SHP77 treated with DMSO at 0.1 percent for 48 hours (cell line): ENCODE measurements around the gene CMSS1.
"Not testable (repeated sequence)": the region's sequence is repeated elsewhere in the genome, so short reads cannot be mapped to it uniquely, and the experiment has no call there.

Experiments used
- DNase-seq: peaks from one replicate; lab custom pipeline; 2025; lab: John Stamatoyannopoulos, UW

The CMSS1 gene

DNA sequence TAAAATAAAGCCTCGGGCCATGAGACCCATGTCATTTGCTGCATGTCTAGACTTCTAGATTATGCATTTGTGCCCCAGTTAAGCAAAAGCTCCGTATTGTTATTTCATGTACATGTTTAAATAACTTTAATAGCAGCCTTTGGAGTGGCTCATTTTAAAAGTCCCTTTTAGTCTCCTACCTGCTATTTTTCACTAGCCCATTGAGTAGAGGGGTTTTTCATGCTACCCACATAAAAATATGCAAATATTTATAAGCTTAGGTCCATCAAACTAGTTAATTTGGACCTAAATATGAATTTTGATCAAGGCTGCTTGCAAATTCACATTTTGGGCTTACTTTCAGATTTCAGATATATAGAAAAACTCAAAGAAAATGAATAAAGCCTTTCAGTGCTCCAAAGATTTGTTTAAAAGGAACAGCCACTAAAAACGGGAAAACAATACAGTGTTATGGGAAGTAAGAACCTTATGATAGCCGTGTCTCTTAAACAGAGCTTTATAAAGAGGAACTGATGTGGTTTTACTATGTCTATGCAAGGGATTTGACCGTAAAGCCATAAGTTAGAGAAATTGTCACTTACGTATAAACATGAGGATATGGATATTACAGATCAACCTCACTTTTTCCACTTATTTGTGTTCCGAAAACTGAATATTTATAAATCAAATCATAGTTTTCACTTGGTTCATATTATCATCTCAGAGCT lies 266.6 kb downstream of the CMSS1 start:
- no peak for DNase-seq

DNA sequence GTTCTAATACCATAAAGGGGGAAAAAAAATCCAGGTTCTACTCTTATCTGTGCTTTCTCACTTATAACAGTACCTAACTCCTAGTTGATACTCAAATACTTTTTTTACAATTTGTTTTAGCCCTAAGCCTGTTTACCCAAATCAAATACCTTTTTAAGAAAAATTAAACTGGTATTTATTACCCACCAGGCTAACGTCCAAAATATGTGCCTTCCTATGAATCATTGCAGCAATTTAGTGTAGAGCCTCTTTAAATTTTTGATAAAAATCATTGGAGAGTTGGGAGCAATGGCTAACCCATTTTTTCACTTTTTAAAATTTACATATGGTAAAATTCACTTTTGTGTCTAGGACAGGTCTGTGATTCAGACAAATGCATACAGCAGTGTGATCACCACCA lies 268.7 kb downstream of the CMSS1 start:
- DNase-seq, result no peak

DNA sequence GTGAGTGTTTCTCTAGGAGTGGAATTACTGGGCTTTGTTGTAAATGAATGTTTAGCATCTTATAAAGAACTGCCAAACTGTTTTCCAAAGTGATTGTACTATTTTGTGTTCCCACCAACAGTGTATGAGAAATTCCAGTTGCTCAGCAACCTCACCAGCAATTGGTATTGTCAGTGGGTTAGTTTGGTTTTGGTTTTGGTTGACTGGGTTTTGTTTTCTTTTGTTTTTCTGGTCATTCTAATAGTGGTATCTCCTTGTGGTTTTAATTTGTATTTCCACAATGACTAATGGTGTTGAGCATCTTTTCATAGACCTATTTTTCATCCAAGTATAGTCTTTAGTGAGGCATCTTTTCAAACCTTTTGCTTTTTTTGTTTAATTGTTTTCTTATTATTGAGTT lies 269.5 kb downstream of the CMSS1 start:
- DNase-seq, result no peak

DNA sequence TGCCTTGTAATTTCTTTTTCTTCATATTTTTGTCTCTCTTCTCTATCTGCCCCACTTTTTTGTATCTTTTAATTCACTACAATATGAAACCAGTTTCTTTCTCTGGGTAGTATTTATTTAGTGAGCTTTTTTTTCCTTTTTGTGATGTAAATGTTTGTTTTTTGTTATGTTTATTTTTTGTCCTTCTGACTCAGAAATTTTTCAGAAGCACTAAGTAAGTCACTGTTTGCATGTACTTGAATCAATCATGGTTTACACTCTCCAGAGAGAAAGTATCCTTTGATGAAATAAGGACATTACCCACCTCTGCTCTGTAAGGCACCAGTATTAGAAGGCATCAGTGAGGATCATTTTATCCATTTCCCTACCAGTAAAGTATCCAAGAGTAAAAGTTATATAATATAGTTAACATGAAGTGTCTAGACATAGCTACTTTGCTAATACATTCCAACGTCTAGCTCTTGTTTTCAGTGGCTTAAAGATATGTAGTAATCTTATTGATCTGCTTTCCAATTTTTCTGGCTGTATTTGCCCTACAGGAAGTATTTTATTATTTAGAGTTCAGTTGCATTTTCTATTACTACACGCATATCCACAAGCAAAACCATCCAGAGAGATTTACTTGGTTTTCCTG lies 271.2 kb downstream of the CMSS1 start:
- DNase-seq, result no peak

DNA sequence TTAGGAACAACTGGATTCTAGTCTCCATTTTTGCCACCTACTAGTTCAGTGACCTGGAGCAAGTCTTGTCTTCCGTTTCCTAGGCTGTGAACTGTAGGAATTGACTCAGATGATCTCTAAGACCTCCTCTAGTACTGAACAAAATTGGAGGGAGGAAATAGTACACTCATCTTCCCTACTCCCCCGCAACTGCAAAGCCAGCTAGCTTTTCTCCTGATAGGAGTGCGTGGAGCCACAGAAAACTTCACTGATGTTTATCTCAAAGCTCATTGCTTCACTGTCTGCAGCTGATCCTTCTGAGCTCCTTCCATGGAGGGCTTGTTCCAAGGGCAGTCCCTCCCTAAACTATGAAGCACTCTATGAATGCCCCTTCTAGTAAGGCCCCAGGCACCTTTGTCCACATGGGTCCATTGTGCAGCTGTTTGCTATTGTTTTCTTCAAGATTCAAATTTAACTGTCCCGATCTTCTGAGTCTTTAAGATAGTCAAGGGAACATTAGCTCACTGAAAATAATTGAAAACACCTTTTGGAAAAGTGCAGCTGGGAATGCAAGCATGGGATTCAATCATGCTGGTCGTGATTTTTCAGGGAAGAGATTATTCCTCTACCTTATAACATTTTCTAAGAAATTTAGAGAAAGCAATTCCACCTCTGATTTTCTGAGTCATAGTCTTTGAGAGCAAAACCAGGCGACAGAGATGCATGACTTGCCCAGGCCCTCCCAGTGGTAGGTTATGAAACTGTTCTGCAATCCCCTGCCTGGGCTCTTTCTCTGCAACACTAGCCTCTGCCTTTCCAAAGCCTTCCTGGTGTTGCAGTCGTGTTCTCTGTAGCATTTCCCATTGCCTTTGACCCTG lies 272.4 kb downstream of the CMSS1 start:
- DNase-seq, result no peak

DNA sequence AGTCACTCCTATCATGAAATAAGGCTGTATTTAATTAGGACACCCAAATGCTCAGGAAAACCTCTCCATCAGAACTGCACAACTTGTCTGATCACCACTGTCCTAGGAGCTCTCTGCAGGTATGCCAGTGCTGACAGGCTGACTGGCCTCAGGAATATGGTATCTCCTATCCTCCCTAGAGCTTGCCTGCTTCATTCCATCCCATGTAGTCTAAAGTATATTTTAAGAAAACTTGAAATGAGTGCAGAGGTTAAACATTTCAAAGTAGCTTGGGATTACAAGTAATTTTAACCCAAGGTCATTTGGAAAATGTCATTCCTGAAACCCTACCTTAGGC lies 273.0 kb downstream of the CMSS1 start:
- DNase-seq, result no peak

DNA sequence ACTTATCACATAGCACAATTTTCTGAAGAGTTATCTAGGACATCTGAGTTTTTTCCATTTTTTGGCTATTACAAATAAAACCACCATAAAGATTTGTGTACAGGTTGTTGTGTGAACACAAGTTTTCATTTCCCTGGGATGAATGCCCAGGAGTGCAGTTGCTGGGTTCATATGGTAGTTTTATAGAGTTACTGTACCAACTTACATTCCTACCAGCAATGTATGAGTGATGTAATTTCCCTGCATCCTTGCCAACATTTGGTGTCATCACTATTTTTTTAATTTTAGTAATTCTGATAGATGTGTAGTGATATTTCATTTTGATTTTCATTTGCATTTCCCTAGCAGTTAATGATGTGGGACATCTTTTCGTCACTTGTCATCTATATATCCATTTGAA lies 276.2 kb downstream of the CMSS1 start:
- no peak for DNase-seq

DNA sequence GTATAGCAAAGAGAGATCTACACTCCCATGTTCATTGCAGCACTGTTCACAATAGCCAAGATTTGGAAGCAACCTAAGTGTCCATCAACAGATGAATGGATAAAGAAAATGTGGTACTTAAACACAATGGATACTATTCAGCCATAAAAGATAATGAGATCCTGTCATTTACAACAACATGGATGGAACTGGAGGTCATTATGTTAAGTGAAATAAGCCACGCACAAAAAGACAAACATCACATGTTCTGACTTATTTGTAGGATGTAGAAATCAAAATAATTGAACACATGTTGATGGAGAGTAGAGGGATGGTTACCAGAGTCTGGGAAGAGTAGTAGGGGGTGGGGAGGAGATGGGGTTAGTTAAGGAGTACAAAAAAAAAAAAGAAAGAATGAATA lies 278.6 kb downstream of the CMSS1 start:
- DNase-seq, result not testable (repeated sequence)

DNA sequence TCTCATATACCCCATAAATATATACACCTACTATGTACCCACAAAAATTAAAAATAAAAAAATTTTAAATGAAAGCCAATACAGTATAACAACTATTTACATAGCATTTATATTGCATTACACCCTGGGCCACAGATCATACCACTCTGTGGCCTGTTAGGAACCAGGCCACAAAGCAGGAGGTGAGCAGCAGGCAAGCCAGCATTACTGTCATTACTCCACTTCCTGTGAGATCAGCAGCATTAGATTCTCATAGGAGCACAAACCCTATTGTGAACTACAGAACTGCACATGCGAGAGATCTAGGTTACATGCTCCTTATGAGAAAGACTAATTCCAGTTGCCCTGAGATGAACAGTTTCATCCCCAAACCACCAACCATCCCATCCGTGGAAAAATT lies 279.2 kb downstream of the CMSS1 start:
- no peak for DNase-seq

DNA sequence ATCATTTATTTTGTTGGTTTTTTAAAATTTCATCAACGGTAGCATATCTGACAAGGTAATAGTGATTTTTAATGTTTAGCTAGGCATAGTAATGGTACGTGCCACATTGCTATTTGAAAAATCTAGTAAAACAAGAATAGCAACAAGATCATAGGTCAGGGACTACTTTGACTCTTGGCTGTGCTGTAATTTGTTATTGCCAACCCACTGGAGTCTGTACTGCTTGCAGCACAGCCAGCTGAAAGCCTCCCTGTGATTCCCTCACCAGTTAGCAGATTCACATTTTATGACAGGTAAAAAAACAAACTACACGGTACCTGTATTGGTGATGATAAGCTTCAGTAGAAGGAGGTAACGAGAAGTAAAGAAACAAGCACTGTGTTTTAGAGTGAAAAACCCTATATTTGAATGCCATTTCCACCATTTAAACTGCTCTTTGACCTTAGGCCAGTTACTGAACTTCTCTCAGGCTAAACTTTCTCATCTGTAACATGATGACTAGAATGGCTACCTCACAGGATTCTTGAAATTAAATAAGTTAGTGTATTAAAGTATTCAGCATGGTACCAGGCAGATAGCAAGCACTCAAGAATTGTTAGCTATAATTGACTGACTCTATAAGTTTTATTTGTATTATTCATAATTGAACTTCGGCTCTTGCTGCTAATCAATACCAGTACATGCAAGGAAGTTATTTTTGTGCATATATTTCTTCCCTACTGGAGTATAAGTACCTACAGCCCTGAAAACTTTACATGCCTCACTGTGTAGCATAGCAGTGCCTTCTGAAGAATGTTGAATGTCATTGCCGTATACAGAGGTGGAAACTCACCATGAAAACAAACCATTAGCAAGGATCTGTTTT lies 280.5 kb downstream of the CMSS1 start:
- no peak for DNase-seq

DNA sequence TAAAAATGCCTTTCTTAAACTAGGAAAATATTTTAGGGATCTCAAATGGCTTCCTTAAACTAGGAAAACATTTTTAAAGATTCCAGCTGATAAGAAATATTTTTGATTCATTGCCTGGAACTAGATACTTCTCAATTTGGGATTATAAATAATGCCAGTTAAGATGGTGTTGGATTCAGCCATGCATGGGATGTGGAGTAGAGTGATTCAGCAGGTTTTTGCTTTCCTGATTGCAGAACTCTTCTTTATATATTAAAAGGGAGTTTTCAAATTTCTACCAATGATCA lies 281.1 kb downstream of the CMSS1 start:
- no peak for DNase-seq

DNA sequence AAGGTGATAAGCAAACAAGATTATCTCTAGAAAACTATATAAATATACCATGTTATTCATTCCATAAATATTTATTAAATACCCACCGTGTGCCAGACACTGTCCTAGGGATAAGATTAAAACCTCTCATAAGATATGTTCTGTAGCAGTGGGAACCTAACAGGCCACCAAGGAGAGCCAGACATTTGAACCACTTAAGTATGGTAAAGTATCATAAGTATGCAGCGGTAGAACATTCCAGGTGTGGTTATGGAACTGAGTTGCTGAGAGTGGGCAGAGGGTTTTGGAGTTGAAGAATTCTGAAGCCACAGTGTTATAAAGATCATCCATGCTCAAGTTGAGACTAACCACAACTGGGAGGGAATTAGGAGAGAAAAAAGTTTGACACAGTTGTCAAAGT lies 282.0 kb downstream of the CMSS1 start:
- DNase-seq, result no peak

DNA sequence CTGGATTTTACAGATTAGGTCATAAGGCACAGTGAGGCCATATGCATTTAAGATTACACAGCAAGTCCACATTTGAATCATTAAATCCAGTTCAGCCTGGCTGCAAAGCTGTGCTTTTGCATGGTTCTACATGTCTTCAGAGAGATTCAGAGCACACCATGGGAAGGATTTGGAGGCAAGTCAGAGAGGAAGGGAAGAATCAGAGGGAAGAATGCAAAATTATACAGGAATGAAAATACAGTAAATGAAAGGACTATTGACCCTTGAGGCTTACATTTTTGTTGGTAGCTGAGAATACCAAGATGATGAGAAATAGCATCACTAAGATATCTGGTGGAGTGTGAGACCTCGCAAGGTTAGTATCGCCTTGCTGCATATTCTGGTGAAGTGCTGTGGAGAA lies 282.8 kb downstream of the CMSS1 start:
- DNase-seq, result no peak

DNA sequence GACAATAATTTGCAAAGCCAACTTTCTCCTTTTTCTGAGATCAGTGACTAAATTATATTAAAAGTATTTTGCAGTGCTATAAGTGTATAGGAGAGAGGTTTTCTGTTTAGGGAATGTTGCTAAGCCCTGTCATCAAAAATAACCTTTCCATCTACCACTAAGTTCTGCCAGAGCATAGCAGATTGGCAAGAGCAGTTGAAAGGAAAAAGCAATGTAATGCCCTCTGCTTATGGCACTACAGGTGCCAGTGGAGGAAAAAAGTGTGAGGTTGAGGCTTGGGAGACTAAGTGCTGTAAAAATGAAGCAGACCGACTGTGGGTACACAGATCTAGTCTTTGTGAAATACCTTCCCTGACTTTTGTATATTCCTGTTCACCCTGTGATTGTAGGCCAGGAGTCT lies 285.1 kb downstream of the CMSS1 start:
- no peak for DNase-seq

DNA sequence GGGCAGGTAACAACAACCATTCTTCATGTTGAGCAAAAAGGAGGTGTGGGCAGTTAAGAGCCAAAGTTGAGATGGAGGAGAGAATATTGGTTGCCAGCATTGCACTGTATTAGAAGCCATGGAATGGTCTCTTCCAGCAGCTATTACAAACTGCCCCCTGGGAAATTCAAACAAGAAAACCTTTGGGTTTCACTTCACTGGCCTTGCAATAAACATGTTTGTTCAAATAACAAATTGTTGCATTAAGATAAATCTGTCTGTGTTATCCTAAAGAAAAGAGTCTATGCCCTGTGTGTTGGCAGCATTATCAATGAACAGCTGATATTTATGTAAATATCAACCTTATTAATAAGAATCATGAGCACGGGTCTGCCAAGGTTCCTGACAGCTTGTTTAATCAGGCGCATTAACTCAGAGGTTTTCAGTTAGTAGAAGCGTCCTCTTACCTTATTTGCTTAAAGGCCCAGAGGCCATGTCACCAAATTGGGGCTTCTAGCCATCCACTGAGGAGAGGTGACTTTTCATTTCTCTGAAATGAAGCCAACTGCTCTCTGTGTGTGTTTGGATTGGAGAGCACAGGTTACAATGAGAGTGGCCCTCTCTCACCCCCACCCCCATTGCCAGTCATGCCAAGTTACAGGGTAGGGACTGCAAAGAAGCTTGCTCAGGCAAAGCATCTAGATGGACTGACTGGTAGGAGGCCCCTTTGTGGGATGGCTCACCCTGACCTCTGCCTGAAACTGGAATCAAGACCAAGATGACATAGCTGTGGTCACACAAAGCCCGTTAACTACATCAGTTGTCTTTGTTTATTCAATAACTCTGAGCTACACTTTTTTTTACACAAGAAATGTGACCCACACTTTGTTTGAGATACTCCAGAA lies 286.1 kb downstream of the CMSS1 start:
- DNase-seq, result peak; percentile 54

DNA sequence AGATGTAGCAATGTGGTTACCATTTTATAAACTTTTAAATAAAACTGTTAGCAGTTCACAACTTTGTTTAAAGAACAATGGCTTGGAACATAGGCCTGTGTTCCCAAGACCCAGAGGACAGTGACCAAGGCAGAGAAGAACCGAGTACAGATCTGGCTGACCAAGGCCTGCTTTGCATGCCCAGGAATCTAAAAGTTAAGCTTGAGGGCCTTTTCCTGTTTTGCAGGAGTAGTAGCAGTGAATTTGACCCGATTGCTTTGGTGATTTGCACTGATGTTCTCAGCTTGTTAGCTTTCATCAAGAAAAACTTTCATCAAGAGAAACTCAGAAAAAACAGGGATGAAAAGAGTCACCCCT lies 286.8 kb downstream of the CMSS1 start:
- no peak for DNase-seq

DNA sequence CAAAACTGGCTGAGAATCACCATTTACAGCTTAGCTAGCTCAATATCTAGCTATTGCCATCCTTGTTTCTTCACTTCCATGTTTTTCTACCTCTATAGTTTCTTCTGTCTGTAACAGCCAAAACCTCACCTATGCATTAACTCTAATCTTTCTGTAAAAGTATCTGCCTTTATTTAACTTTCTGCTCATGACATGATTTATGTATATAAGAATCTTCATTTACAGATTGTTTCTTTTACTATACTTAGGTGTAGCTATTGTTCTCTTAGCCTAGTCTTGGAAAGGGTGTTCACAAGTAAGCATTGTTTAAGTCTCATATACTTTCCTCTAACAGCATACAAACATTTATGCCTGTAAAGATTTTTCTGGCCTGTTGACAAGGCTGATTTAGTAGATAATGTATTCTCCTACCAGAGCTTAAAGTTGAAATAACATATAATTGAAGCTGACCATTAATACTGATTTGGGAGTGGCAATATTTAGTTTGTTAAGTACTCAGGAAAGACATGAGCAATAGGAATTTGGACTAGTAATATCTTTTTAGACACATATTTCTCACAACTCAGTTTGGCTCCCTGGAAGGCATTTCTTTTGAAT lies 287.3 kb downstream of the CMSS1 start:
- no peak for DNase-seq

DNA sequence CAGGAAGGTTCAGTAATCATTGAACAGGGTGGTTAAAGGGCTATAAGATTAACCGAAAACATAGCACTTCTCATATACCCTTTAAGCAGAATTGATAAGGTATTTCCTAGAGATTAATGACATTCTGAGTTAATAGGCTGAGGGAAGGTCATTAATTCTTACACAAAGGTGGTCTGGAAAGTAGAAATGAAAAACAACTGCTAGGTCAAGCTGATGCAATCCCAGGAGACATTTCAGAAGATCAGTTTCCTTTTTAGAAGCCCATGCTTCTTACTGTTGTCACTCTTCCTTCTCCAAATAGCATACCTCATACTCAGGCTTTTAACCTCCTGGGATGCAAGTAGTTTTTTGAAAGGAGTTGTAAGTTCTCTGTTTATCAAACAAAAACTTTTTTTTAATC lies 287.8 kb downstream of the CMSS1 start:
- DNase-seq, result no peak

DNA sequence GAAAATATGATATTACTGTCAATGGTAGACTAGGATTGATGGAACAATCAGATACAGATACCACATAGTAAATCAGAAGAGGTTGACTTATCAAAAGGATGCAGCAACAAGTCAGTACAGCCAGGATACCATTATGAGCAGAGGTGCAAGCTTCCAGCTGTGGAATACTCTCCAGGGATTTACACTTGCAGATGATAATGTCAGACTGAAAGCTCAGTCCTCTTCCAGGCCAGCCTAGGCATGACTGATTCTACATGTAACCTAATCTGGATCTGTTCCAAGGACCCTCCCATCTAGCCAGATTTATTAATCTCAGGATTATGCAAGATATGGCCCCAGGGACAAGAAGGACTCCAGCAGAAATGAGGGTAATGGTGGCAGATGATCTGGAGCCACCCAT lies 288.4 kb downstream of the CMSS1 start:
- DNase-seq, result no peak

DNA sequence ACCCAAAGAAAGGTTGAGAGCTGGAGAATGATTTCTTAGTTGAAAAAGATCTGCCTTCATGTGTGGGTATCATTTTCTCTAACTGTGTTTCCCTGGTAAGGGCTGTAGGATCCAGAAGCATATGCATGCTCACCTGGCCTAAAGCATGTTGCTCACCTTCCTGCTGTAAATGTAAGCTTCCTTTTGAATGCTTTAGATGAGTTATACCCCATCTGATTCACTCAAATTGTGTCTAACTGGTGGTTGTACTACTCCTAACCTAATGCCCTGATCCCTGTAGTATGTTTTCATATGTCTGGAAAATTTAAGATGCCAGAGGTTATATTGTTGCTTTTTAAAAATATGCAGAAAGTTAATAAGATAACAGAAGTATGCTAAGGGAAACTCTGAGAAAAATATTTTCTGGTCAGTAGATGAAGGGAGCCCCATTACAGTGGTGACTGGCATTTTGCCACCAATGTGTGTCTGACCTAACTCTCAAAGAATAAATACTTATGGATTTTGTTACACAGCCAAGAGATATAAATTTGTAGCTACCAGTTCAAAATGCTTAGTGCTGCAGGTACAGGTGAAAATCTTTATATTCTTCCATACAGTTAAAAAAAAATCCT lies 289.0 kb downstream of the CMSS1 start:
- no peak for DNase-seq
